H9 (cell line): ENCODE results near the gene CTNNA1. TPM values are rescaled to one million over a fixed set of nuclear protein-coding genes. Genes with fewer than 3 reads are reported as not detected.

Source experiments
- DNase-seq: peaks from one replicate; pipeline ENCODE4 v3.0.0-alpha.2; 2017
- H2AFZ ChIP-seq: one replicate; pipeline ENCODE4 v1.6.1; 2013; ENCODE audit warnings: mild to moderate bottlenecking, low read length, control low read depth, moderate library complexity
- H2AK5ac ChIP-seq: 2 replicates; pipeline ENCODE4 v1.6.1; 2013; ENCODE audit warnings: low read length, control low read depth, mixed read lengths; ENCODE audit not compliant: insufficient read length
- H2BK120ac ChIP-seq: one replicate; pipeline ENCODE4 v1.6.1; 2013; ENCODE audit warnings: low read depth, mild to moderate bottlenecking, low read length, control low read depth, inconsistent platforms; ENCODE audit not compliant: poor library complexity, severe bottlenecking
- H2BK12ac ChIP-seq: 2 replicates; pipeline ENCODE4 v1.6.1; 2013; ENCODE audit warnings: low read length, control low read depth, mixed read lengths, low read depth; ENCODE audit not compliant: insufficient read length
- H2BK15ac ChIP-seq: 2 replicates; pipeline ENCODE4 v1.6.1; 2013; ENCODE audit warnings: low read depth, low read length, control low read depth
- H2BK20ac ChIP-seq: one replicate; pipeline ENCODE4 v1.6.1; 2013; ENCODE audit warnings: low read depth, mild to moderate bottlenecking, low read length, control low read depth, inconsistent platforms; ENCODE audit not compliant: poor library complexity, severe bottlenecking
- H2BK5ac ChIP-seq: 2 replicates; pipeline ENCODE4 v1.6.1; 2013; ENCODE audit warnings: low read length, control low read depth, mixed read lengths; ENCODE audit not compliant: insufficient read length
- H3K14ac ChIP-seq: 2 replicates; pipeline ENCODE4 v1.6.1; 2013; ENCODE audit warnings: low read length, control low read depth; ENCODE audit not compliant: insufficient read depth
- H3K18ac ChIP-seq: 2 replicates; pipeline ENCODE4 v1.6.1; 2013; ENCODE audit warnings: low read depth, mild to moderate bottlenecking, mixed read lengths, low read length, control low read depth; ENCODE audit not compliant: insufficient read length
- H3K23ac ChIP-seq: 2 replicates; pipeline ENCODE4 v1.6.1; 2013; ENCODE audit warnings: low read length, control low read depth, mixed read lengths, low read depth; ENCODE audit not compliant: insufficient read length
- H3K23me2 ChIP-seq: 2 replicates; pipeline ENCODE4 v1.6.1; 2013; ENCODE audit warnings: low read depth, mild to moderate bottlenecking, mixed read lengths, low read length, control low read depth; ENCODE audit not compliant: insufficient read length, poor library complexity, severe bottlenecking
- H3K27ac ChIP-seq: 2 replicates; pipeline ENCODE4 v1.5.1; 2013; ENCODE audit warnings: low read length, control low read depth, mixed read lengths, low read depth; ENCODE audit not compliant: insufficient read length
- H3K27me3 ChIP-seq: 2 replicates; pipeline ENCODE4 v1.6.1; 2013; ENCODE audit warnings: low read length, control low read depth, inconsistent platforms; ENCODE audit not compliant: insufficient read depth
- H3K4ac ChIP-seq: 2 replicates; pipeline ENCODE4 v1.6.1; 2013; ENCODE audit warnings: low read depth, mild to moderate bottlenecking, control low read depth, inconsistent platforms, low read length, moderate library complexity
- H3K4me1 ChIP-seq: 2 replicates; pipeline ENCODE4 v1.6.1; 2013; ENCODE audit warnings: low read length, control low read depth, inconsistent platforms; ENCODE audit not compliant: insufficient read depth
- H3K4me2 ChIP-seq: 2 replicates; pipeline ENCODE4 v1.6.1; 2013; ENCODE audit warnings: low read length, control low read depth, mixed read lengths; ENCODE audit not compliant: insufficient read length, insufficient read depth
- H3K56ac ChIP-seq: 2 replicates; pipeline ENCODE4 v1.6.1; 2013; ENCODE audit warnings: low read depth, mild to moderate bottlenecking, mixed read lengths, low read length, control low read depth; ENCODE audit not compliant: insufficient read length
- H3K79me1 ChIP-seq: 2 replicates; pipeline ENCODE4 v1.6.1; 2013; ENCODE audit warnings: low read depth, mild to moderate bottlenecking, moderate library complexity, low read length, control low read depth, inconsistent platforms; ENCODE audit not compliant: insufficient read depth, poor library complexity, severe bottlenecking
- H3K79me2 ChIP-seq: 2 replicates; pipeline ENCODE4 v1.6.1; 2013; ENCODE audit warnings: low read length, control low read depth, inconsistent platforms; ENCODE audit not compliant: insufficient read depth
- H3K9ac ChIP-seq: 2 replicates; pipeline ENCODE4 v1.6.1; 2013; ENCODE audit warnings: low read length, control low read depth, mixed read lengths; ENCODE audit not compliant: insufficient read length; ENCODE audit errors: extremely low read depth
- H3K9me3 ChIP-seq: one replicate; pipeline ENCODE4 v1.6.1; 2013; ENCODE audit warnings: low read depth, low read length, inconsistent platforms; ENCODE audit not compliant: control insufficient read depth
- H3T11ph ChIP-seq: one replicate; pipeline ENCODE4 v1.6.1; 2013; ENCODE audit warnings: mild to moderate bottlenecking, low read length, control low read depth, inconsistent platforms
- H4K20me1 ChIP-seq: one replicate; pipeline ENCODE4 v1.6.1; 2013; ENCODE audit not compliant: control insufficient read depth, insufficient read length, insufficient read depth
- H4K5ac ChIP-seq: 2 replicates; pipeline ENCODE4 v1.6.1; 2013; ENCODE audit warnings: low read depth, mild to moderate bottlenecking, mixed read lengths, low read length, control low read depth; ENCODE audit not compliant: insufficient read length
- H4K8ac ChIP-seq: replicated peaks from 2 replicates; pipeline ENCODE4 v1.6.1; 2013; ENCODE audit warnings: low read length, control low read depth, mixed read lengths, low read depth; ENCODE audit not compliant: insufficient read length
- H4K91ac ChIP-seq: 2 replicates; pipeline ENCODE4 v1.6.1; 2013; ENCODE audit warnings: low read depth, mild to moderate bottlenecking, moderate library complexity, mixed read lengths, low read length, control low read depth; ENCODE audit not compliant: insufficient read length
- H3K27ac Mint-ChIP-seq, 3 experiments: 2 replicates in 2 of 3; 3 replicates in 1 of 3; pipeline ENCODE4 v1.8.0; 2020 to 2021; ENCODE audit warnings: mixed read lengths in 3 of 3, mild to moderate bottlenecking in 1 of 3, moderate library complexity in 1 of 3
- H3K27me3 Mint-ChIP-seq: 2 replicates; pipeline ENCODE4 v1.8.0; 2021; ENCODE audit warnings: low read depth, mild to moderate bottlenecking, moderate library complexity, mixed read lengths
- H3K36me3 Mint-ChIP-seq, 3 experiments: 2 replicates in 2 of 3; 3 replicates in 1 of 3; pipeline ENCODE4 v1.8.0; 2020 to 2021; ENCODE audit warnings: low read depth in 3 of 3, mixed read lengths in 3 of 3; ENCODE audit not compliant: insufficient read depth in 1 of 3
- H3K4me1 Mint-ChIP-seq, 2 experiments: 2 replicates each; pipeline ENCODE4 v1.8.0; 2020; ENCODE audit warnings: mixed read lengths in 2 of 2
- H3K4me3 Mint-ChIP-seq, 2 experiments: 2 replicates in 1 of 2; 3 replicates in 1 of 2; pipeline ENCODE4 v1.8.0; 2020 to 2021; ENCODE audit warnings: mild to moderate bottlenecking in 2 of 2, mixed read lengths in 2 of 2, moderate library complexity in 1 of 2
- H3K9me3 Mint-ChIP-seq, 2 experiments: 2 replicates in 1 of 2; 3 replicates in 1 of 2; pipeline ENCODE4 v1.8.0; 2020; ENCODE audit warnings: mild to moderate bottlenecking in 2 of 2, mixed read lengths in 2 of 2, moderate library complexity in 1 of 2
- WGBS: extraction: QIAGEN DNeasy Blood & Tissue Kit; methylation state at CpG from one replicate; pipeline ENCODE4 v1.1.7; 2013; ENCODE audit warnings: missing lambda C conversion rate, low lambda C conversion rate, mixed read lengths; ENCODE audit not compliant: insufficient read length; ENCODE audit errors: extremely low coverage; 5-methylcytosine and 5-hydroxymethylcytosine counted together
- total RNA-seq: library from RNA; stranded (reverse); gene quantifications from 2 replicates; pipeline ENCODE4 v1.2.1, GENCODE V29; 2021
- TF ChIP-seq, protein P1 (sequence below): fragments of 200-600 bp; sonication (generic); conservative IDR thresholded peaks from 3 replicates; pipeline ENCODE4 v1.8.0; 2021; ENCODE audit warnings: antibody characterized with exemption, mild to moderate bottlenecking

The CTNNA1 gene
- total RNA-seq, 1 experiment from 2014 or later, result 354 TPM

DNA sequence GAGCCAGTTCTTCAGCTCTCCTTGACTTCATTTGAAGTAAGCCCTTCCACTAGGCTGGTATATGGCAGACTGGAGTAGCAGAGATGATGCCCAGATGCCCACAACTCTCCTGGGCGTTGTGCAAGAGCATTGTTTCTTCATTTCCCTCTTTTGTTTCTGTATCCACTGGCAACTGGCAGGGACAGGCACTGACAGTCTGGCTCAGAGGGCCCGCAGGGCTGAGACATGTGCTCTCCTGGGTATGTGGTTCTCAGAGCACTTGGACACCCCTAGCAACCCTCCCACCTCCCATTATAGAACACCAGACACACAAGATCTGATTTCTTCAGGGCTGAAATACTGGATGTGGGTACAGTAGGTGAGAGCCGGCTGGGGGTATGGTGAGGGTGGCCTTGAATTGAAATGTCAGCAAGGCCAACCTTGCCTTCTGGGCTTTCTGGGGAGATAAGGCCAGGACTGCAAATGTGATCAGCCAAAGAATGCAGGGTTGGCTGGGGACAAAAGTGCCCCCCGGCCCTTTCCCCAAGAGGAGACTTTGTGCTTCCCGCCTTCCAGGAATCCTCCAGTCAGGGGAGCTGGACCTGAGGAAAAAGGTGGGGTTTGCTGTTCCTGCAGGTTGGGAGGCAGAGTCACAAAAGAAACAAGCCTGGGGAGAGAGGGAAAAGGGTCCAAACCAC lies 28.6 kb upstream of the CTNNA1 start:
- no peak overlapping the region for H2BK15ac ChIP-seq
- TF ChIP-seq, protein P1, sequence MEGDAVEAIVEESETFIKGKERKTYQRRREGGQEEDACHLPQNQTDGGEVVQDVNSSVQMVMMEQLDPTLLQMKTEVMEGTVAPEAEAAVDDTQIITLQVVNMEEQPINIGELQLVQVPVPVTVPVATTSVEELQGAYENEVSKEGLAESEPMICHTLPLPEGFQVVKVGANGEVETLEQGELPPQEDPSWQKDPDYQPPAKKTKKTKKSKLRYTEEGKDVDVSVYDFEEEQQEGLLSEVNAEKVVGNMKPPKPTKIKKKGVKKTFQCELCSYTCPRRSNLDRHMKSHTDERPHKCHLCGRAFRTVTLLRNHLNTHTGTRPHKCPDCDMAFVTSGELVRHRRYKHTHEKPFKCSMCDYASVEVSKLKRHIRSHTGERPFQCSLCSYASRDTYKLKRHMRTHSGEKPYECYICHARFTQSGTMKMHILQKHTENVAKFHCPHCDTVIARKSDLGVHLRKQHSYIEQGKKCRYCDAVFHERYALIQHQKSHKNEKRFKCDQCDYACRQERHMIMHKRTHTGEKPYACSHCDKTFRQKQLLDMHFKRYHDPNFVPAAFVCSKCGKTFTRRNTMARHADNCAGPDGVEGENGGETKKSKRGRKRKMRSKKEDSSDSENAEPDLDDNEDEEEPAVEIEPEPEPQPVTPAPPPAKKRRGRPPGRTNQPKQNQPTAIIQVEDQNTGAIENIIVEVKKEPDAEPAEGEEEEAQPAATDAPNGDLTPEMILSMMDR, result no peak
- peak overlapping the region; percentile 33; the same call in 1 of the 2 replicates for H3K14ac ChIP-seq
- peak overlapping the region; percentile 52 for H3K18ac ChIP-seq
- H2BK5ac ChIP-seq, result no peak overlapping the region
- H3K9me3 ChIP-seq, result no peaks in the 10 kb centered on the region
- no peak overlapping the region for H4K8ac ChIP-seq
- no peaks in the 10 kb centered on the region for H3K27me3 ChIP-seq
- no peaks in the 10 kb centered on the region for H3K79me1 ChIP-seq
- no peak overlapping the region for H2AK5ac ChIP-seq
- no peak overlapping the region for H4K91ac ChIP-seq
- Mint-ChIP-seq H3K27me3 (no peaks in the 10 kb centered on the region; the same call in 1 of the 2 replicates), H3K4me1 (peaks cover 52 to 62% of the 10 kb centered on the region in 2 experiments), H3K9me3 (peaks cover 0 to 8% of the 10 kb centered on the region in 2 experiments; a peak in 2 of 5 replicates), H3K27ac (peak overlapping the region in 2 of 3 experiments; percentile 13 to 89; a peak in 4 of 7 replicates), H3K4me3 (no peak overlapping the region; a peak in 1 of 5 replicates), H3K36me3 (peaks cover 0 to 6% (median 2%) of the 10 kb centered on the region in 3 experiments; a peak in 2 of 7 replicates)
- H3K56ac ChIP-seq, result no peak overlapping the region
- peaks cover 13% of the 10 kb centered on the region; the same call in 1 of the 2 replicates for H3K4me1 ChIP-seq
- no peak overlapping the region for H3K4ac ChIP-seq
- no peak overlapping the region for H3K23ac ChIP-seq
- H2BK120ac ChIP-seq, result no peak overlapping the region
- H4K5ac ChIP-seq, result no peak overlapping the region
- H3K23me2 ChIP-seq, result no peaks in the 10 kb centered on the region
- H4K20me1 ChIP-seq, result no peaks in the 10 kb centered on the region
- no peak overlapping the region for H3T11ph ChIP-seq
- peak overlapping the region; percentile 2 for H3K4me2 ChIP-seq
- H2AFZ ChIP-seq, result no peak overlapping the region
- no peaks in the 10 kb centered on the region for H3K79me2 ChIP-seq
- WGBS, result no CpG with 5 or more reads among the region's 5 CpGs
- H2BK12ac ChIP-seq, result no peak overlapping the region
- DNase-seq, result no peak
- no peak overlapping the region for H3K9ac ChIP-seq
- no peak overlapping the region for H3K27ac ChIP-seq
- no peak overlapping the region for H2BK20ac ChIP-seq
